GM23338 (cell line): ENCODE data around the gene POR. TPM values are rescaled to one million over a fixed set of nuclear protein-coding genes. Genes with fewer than 3 reads are reported as not detected.
A peak's percentile ranks its signal among the peaks of the same experiment; 100 is the strongest.

Source experiments
- ATAC-seq: fragments of 200-7000 bp; cut with Tn5 transposase; 3 replicates; pipeline ENCODE4 v1.9.1; 2020
- DNase-seq: peaks from one replicate; pipeline ENCODE4 v3.0.0-alpha.2; 2015; ENCODE audit warnings: low spot score
- H2AFZ ChIP-seq: fragments of 200-600 bp; sonication (generic); 2 replicates; pipeline ENCODE4 v1.8.0; 2016; ENCODE audit warnings: antibody characterized with exemption, mild to moderate bottlenecking, moderate library complexity
- H3F3A ChIP-seq: fragments of 200-600 bp; sonication (generic); replicated peaks from 2 replicates; pipeline ENCODE4 v1.8.0; 2017; ENCODE audit warnings: antibody characterized with exemption, mixed run types, low read depth
- H3K27ac ChIP-seq: fragments of 200-600 bp; sonication (generic); 2 replicates; pipeline ENCODE4 v1.6.1; 2016; ENCODE audit warnings: low read depth
- H3K27me3 ChIP-seq: fragments of 200-600 bp; sonication (generic); 2 replicates; pipeline ENCODE4 v1.8.0; 2016; ENCODE audit warnings: mild to moderate bottlenecking, mixed run types, moderate library complexity; ENCODE audit not compliant: insufficient read depth
- H3K36me3 ChIP-seq: fragments of 200-600 bp; sonication (generic); 2 replicates; pipeline ENCODE4 v1.8.0; 2016; ENCODE audit warnings: mild to moderate bottlenecking; ENCODE audit not compliant: insufficient read depth
- H3K4me1 ChIP-seq: fragments of 200-600 bp; sonication (generic); 2 replicates; pipeline ENCODE4 v1.8.0; 2016; ENCODE audit warnings: mild to moderate bottlenecking, moderate library complexity; ENCODE audit not compliant: insufficient read depth
- H3K4me2 ChIP-seq: fragments of 200-600 bp; sonication (generic); 2 replicates; pipeline ENCODE4 v1.7.1; 2017; ENCODE audit warnings: mixed run types
- H3K4me3 ChIP-seq: fragments of 200-600 bp; sonication (generic); 2 replicates; pipeline ENCODE4 v1.6.1; 2016; ENCODE audit warnings: mixed run types
- H3K79me2 ChIP-seq: fragments of 200-600 bp; sonication (generic); replicated peaks from 2 replicates; pipeline ENCODE4 v1.8.0; 2017; ENCODE audit warnings: mild to moderate bottlenecking; ENCODE audit not compliant: insufficient read depth
- H3K9me2 ChIP-seq: fragments of 200-600 bp; sonication (generic); 2 replicates; pipeline ENCODE4 v1.8.0; 2017; ENCODE audit not compliant: insufficient read depth
- H4K20me1 ChIP-seq: fragments of 200-600 bp; sonication (generic); replicated peaks from 2 replicates; pipeline ENCODE4 v1.8.0; 2017; ENCODE audit warnings: mild to moderate bottlenecking; ENCODE audit not compliant: insufficient read depth
- H3K27ac Mint-ChIP-seq: 2 replicates; pipeline ENCODE4 v1.8.0; 2020; ENCODE audit warnings: inconsistent platforms, mild to moderate bottlenecking, moderate library complexity, mixed read lengths
- H3K27me3 Mint-ChIP-seq: 3 replicates; pipeline ENCODE4 v1.8.0; 2022; ENCODE audit warnings: low read depth, mild to moderate bottlenecking, moderate library complexity, mixed read lengths, inconsistent platforms; ENCODE audit not compliant: insufficient read depth, poor library complexity
- H3K36me3 Mint-ChIP-seq: 3 replicates; pipeline ENCODE4 v1.8.0; 2021; ENCODE audit warnings: low read depth, mild to moderate bottlenecking, inconsistent platforms, moderate library complexity, mixed read lengths
- H3K4me1 Mint-ChIP-seq: 3 replicates; pipeline ENCODE4 v1.8.0; 2020; ENCODE audit warnings: mild to moderate bottlenecking, inconsistent platforms, mixed read lengths
- H3K4me3 Mint-ChIP-seq: 3 replicates; pipeline ENCODE4 v1.8.0; 2021; ENCODE audit warnings: moderate library complexity, mild to moderate bottlenecking, inconsistent platforms, mixed read lengths
- H3K9me3 Mint-ChIP-seq: 3 replicates; pipeline ENCODE4 v1.8.0; 2020; ENCODE audit warnings: moderate library complexity, mild to moderate bottlenecking, inconsistent platforms, mixed read lengths
- CREB1 ChIP-seq: fragments of 250-450 bp; sonication (Bioruptor Pico); IDR thresholded peaks from 2 replicates; pipeline ENCODE4 v1.5.0; 2020; ENCODE audit warnings: low read depth, mild to moderate bottlenecking, moderate library complexity
- CTCF ChIP-seq, 2 experiments: fragments of 200-600 bp in 1 of 2; sonication (generic) in 1 of 2; conservative IDR thresholded peaks; 2 replicates each; pipeline versions ENCODE4 v1.5.1 to v1.6.1; 2016 to 2017; ENCODE audit warnings: antibody characterized with exemption in 2 of 2, low read depth in 2 of 2, mild to moderate bottlenecking in 2 of 2, moderate library complexity in 1 of 2
- EZH2phosphoT487 ChIP-seq: fragments of 200-600 bp; sonication (generic); IDR thresholded peaks from one replicate; pipeline ENCODE4 v1.8.1; 2018; ENCODE audit warnings: antibody characterized with exemption; ENCODE audit not compliant: unreplicated experiment
- POLR2AphosphoS5 ChIP-seq: IDR thresholded peaks from 2 replicates; pipeline ENCODE4 v1.6.1; 2016; ENCODE audit warnings: antibody characterized with exemption, low read depth
- ZNF114 ChIP-seq: fragments of 250-450 bp; sonication (Bioruptor Pico); IDR thresholded peaks from 2 replicates; pipeline ENCODE4 v1.5.0; 2020; ENCODE audit warnings: mild to moderate bottlenecking, moderate library complexity
- ZNF462 ChIP-seq: fragments of 250-450 bp; sonication (Bioruptor Pico); IDR thresholded peaks from 2 replicates; pipeline ENCODE4 v1.5.0; 2020; ENCODE audit warnings: mild to moderate bottlenecking, moderate library complexity
- polyA plus RNA-seq: library from polyadenylated mRNA; unstranded; fragments of >200 nt; fragmentation: Nextera tagmentation; extraction: Ambion mirVana; gene quantifications from 2 replicates; pipeline ENCODE4 v1.2.1, GENCODE V29; 2016
- total RNA-seq: library from RNA; depleted of rRNA; stranded (reverse); fragments of >200 nt; shearing (Covaris generic); gene quantifications from 2 replicates; pipeline ENCODE4 v1.2.3, GENCODE V29; 2014

Gene POR
- total and polyA plus RNA-seq, 2 experiments from 2014 or later, result 126 to 164 TPM

- Mint-ChIP-seq H3K27ac (no peak overlapping the region), H3K4me1 (peaks cover 20% of the 10 kb centered on the region), H3K4me3 (peak overlapping the region; percentile 27; the same call in 1 of the 3 replicates)
These were observed 81.0 kb downstream of the POR start for GRCh38 chr7:75995996-75996395.

More at GRCh38 chr7:75995996-75996395, 81.0 kb downstream of the POR start:
- no peaks in the 10 kb centered on the region for H3K79me2 ChIP-seq
- Mint-ChIP-seq H3K27me3 (peaks cover 6% of the 10 kb centered on the region), H3K36me3 (peaks cover 18% of the 10 kb centered on the region), H3K9me3 (no peaks in the 10 kb centered on the region; the same call in 2 of the 3 replicates)
- H3K4me1 ChIP-seq, result peaks cover 11% of the 10 kb centered on the region
- no peaks in the 10 kb centered on the region for H3K36me3 ChIP-seq
- H3K4me2 ChIP-seq, result no peak overlapping the region
- peaks cover 10% of the 10 kb centered on the region; the same call in 1 of the 2 replicates for H3F3A ChIP-seq
- no peaks in the 10 kb centered on the region for H3K9me2 ChIP-seq
- ATAC-seq (no peak), DNase-seq (no peak)
- H3K27me3 ChIP-seq, result no peaks in the 10 kb centered on the region
- TF ChIP-seq EZH2phosphoT487 (no peak), ZNF462 (no peak), ZNF114 (no peak), POLR2AphosphoS5 (no peak), CTCF (conservative IDR thresholded peaks at IDR 0.05; ENCODE audit: low read depth in 2 of 2) (no peak), CREB1 (CRISPR knock-in tag) (no peak)
- no peaks in the 10 kb centered on the region for H4K20me1 ChIP-seq
- H2AFZ ChIP-seq, result no peak overlapping the region
- H3K4me3 ChIP-seq, result no peak overlapping the region
- no peak overlapping the region for H3K27ac ChIP-seq
